PC-9 (cell line): ENCODE data around the gene ITGB6.

ENCODE experiments used
- CTCF ChIP-seq: fragments of 200-600 bp; sonication (generic); conservative IDR thresholded peaks from 2 replicates; pipeline ENCODE4 v1.6.1; 2017; ENCODE audit warnings: mixed run types, antibody characterized with exemption, mild to moderate bottlenecking, moderate library complexity
- EZH2 ChIP-seq: fragments of 200-600 bp; sonication (generic); IDR thresholded peaks from 2 replicates; pipeline ENCODE4 v1.8.0; 2017; ENCODE audit warnings: antibody characterized with exemption, low read depth

DNA sequence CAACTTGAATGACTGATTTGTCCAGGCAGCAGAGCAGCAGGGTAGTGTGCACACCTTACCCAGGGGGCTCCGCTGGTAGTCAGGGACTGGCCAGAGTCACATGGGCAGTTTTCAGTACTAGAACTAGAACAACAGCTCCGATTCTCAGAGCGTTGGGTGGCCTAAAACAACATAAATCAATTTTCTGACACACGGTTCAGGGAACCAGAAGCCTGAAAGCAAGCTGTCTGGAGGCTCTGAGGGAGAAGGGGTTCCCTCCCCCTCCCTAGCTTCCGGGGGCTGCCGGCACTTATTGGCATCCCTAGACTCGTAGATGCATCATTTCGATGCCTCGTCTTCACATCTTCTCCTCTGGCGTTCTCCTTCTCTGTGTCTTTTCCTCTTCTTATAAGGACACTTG, 13.4 kb upstream of the ITGB6 start:
- TF ChIP-seq EZH2, result no peak
- no peak for TF ChIP-seq CTCF
